Hematopoietic multipotent progenitor cell treated with erythropoietin and hydrocortisone succinate and interleukin-3 and kit ligand, for 6 days (in vitro differentiated cells): ENCODE results near the gene CLEC14A.

ENCODE experiments used
- DNase-seq: peaks from one replicate; pipeline ENCODE4 v3.0.0-alpha.2; 2015

Gene CLEC14A, protein sequence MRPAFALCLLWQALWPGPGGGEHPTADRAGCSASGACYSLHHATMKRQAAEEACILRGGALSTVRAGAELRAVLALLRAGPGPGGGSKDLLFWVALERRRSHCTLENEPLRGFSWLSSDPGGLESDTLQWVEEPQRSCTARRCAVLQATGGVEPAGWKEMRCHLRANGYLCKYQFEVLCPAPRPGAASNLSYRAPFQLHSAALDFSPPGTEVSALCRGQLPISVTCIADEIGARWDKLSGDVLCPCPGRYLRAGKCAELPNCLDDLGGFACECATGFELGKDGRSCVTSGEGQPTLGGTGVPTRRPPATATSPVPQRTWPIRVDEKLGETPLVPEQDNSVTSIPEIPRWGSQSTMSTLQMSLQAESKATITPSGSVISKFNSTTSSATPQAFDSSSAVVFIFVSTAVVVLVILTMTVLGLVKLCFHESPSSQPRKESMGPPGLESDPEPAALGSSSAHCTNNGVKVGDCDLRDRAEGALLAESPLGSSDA

GRCh38 chr14:38255673-38256532 lies at the start of gene CLEC14A:
CLEC14A (minus strand) TSS chr14:38256093; CDS start chr14:38256022, 71 bp downstream.
- DNase-seq, result peak; percentile 2

DNA sequence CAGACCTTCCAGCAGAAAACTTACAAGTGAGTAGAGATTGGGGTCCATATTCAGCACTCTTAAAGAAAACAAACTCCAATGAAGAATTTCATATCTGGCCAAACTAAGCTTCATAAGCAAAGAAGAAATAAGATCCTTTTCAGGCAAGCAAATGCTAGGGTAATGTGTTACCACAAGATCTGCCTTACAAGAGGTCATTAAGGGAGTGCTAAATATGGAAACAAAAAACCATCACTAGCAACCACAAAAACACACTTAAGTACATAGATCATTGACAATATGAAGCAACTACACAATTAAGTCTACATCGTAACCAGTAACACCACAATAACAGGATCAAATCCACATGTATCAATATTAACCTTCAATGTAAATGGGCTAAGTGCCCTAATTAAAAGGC lies 47.1 kb upstream of the CLEC14A start:
- no peak for DNase-seq

GRCh38 chr14:38302034-38302433 lies 46.1 kb upstream of the CLEC14A start:
- DNase-seq, result no peak

DNA sequence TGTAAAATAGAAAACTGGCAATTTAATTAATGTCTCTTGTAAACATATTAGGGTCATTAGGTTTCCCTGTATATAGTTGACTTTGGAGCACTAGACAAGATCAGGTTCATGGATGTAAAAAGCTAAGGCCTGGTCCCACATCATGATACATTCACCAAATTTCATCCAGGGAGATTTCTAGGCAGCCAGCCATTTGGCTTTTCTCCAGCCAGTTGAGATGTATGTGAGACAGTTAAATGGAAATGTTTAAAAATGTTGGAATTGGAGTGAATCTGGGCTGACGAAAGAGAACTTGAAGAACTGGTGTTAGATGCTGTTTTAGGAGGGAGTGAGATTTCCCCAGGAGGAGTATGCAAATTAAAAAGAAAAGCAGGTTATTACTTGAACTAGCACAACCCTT lies 41.8 kb upstream of the CLEC14A start:
- no peak for DNase-seq

GRCh38 chr14:38291681-38292467 lies 36.0 kb upstream of the CLEC14A start:
- no peak for DNase-seq

DNA sequence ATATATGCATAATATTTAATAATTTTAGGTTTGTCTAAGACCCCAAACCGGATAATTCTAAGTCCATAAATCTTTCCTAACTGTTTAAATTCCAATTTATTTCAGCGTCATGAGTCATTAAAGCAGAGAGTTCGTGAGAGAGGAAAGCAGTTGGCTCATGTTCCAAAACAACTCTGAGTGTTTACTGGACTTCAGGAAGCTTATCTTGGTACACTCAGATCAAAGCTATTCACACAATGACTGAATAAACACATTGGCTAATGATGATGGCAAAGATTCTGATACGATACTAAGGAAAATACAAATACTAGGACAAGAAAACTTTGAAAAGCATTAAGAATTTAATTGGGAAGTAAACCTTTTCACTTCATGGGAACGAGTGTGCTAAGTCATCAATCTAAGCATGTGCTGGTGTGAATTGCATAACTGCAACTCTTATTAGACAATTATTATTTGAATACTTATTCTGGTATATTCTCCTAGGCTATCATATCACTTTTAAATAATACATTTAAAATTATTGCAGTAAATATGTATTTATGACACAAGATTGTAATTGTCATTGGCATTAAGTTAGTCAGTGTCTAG lies 34.8 kb upstream of the CLEC14A start:
- no peak for DNase-seq

DNA sequence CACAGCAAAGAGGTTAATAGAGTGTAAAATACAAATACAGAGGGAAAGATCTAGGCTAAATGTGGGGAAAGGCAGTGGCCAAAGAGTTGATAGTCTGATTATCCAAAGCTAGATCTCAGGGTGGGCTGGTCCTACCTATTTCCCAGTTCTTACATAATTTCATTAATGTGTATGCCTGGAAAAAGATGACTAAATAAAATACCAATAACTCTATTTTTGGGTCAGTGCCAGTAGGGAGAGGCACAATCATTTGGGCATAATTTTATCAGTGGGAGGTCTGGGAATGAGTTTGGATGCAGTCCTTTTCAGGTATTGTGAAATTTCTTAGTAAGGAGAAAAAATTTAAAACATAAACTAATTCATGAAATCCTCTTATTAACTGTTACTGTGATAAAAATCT lies 30.6 kb upstream of the CLEC14A start:
- DNase-seq, result no peak

DNA sequence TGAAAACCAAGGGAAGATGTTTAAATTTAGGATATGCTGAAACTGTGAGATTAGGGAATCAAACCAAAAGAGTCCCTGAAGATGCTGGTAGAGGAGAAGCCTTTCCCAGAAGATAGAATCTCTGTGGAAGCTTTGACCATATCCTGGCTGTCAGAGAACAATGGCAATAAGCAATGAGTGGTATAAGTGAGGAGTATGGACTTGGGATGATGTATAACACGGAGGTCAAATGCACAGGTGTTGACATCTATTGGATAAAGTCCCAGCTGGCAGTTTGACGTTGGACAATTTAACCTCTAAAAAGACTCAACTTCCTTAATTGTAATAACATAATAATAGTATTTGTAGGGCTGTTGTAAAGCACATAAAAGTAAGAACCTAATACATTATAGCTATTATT lies 30.1 kb upstream of the CLEC14A start:
- DNase-seq, result no peak

- DNase-seq, result no peak
These were observed 27.0 kb upstream of the CLEC14A start for GRCh38 chr14:38282936-38283335.

DNA sequence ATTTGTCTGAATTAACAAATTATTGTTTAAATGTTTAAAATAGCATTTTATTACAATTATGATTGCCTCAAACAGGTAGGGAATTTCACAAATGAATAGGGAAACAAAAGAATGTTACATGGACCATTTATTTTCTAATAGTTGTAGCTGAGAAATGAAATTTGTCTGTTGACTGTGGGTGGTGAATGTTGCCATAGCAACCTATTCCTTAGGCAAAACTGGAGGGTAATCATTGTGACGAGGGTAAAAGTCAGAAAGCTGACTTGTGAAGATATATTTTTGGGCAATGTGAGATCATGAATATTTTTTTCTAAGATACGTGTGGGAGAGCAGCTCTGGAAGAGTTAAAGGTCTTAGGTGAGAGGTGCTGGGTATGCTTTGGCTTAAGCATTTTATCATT lies 24.2 kb upstream of the CLEC14A start:
- no peak for DNase-seq

GRCh38 chr14:38279572-38279971 lies 23.7 kb upstream of the CLEC14A start:
- no peak for DNase-seq

DNA sequence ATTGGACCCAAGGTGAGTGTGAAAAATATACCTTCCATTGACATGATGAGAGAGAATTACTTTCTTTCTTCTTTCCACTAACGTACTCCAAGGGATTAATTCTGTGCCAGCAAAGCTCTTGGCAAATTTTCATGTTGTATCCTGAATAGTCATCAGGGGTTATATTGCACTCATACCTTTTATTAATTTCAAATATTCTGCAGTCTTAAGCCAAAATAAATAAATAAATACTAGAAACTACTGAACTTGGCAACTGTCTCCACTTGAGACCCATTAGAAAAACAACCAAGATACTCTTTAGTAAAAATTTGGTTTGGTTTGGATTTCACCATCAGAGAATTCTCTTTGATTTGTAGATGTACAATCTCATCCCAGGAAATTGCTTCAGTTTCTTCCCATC lies 22.1 kb upstream of the CLEC14A start:
- no peak for DNase-seq

DNA sequence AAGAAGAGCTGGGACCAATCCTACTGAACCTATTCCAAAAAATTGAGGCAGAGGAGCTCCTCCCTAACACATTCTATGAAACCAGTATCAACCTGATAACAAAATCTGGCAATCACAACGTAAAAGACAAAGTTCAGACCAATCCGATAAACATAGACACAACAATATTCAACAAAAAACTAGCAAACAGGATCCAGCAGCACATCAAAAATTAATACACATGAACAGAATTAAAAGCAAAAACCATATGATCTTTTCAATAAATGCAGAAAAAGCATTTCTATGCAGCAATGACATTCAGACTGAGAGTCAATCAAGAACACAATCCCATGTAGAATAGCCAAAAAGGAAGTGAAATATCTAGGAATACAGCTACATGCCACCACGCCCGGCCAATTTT lies 7.0 kb upstream of the CLEC14A start:
- DNase-seq, result no peak

DNA sequence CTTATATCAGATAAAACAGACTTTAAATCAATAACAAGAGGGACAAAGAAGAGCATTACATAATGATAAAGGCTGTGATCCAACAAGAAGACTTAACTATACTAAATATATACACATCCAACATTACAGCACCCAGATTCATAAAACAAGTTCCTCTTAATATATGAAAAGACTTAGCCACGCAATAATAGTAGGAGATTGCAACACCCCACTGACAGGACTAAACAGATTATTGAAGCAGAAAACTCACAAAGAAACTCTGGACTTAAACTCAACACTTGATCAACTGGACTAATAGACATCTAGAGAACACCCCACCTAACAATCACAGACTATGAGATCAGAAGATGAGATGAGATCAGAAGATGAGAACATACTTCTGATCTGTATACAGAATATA lies 5.7 kb upstream of the CLEC14A start:
- DNase-seq, result peak; percentile 15

DNA sequence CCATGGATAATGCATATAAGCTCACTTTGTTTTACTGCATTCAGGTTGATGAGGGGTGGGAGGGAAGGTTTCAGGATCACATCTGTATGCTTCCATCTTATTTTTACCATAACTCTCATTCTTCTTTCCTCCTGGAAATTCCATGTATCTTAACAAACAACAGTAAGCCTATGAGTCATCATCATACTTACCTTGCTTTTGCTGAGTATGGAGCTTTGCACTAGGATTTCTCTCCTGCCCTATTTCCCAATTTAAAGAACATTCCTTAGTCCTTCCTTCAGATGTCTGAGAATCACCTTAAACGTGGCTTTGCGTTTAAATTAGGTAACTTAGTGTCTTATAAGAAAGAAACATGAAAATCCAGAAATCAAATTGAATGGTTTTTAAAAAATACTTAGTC lies 1.6 kb upstream of the CLEC14A start:
- DNase-seq, result no peak

- DNase-seq, result peak; percentile 40
These were observed 594 bp upstream of the CLEC14A start for GRCh38 chr14:38256533-38256840.

GRCh38 chr14:38255408-38255672 lies 553 bp downstream of the CLEC14A start:
- DNase-seq, result no peak

DNA sequence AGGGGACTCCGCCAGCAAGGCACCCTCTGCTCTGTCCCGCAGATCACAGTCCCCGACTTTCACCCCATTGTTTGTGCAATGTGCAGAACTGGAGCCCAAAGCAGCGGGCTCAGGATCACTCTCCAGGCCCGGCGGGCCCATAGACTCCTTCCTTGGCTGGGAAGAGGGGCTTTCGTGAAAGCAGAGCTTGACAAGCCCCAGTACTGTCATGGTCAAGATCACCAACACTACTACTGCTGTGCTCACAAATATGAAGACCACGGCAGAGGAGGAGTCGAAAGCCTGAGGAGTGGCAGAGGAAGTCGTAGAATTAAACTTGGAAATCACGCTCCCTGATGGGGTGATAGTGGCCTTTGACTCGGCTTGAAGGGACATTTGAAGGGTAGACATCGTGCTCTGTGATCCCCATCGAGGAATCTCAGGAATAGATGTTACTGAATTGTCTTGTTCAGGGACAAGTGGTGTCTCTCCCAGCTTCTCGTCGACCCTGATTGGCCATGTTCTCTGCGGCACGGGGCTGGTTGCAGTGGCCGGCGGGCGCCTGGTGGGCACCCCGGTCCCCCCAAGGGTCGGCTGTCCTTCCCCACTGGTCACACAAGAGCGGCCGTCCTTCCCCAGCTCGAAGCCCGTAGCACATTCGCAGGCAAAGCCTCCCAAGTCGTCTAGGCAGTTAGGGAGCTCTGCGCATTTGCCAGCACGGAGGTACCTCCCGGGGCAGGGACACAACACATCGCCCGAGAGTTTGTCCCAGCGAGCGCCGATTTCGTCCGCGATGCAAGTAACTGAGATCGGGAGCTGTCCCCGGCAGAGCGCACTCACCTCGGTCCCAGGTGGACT lies 1.1 kb downstream of the CLEC14A start:
- peak; percentile 2 for DNase-seq

- no peak for DNase-seq
These were observed 2.2 kb downstream of the CLEC14A start for GRCh38 chr14:38253676-38254075.

DNA sequence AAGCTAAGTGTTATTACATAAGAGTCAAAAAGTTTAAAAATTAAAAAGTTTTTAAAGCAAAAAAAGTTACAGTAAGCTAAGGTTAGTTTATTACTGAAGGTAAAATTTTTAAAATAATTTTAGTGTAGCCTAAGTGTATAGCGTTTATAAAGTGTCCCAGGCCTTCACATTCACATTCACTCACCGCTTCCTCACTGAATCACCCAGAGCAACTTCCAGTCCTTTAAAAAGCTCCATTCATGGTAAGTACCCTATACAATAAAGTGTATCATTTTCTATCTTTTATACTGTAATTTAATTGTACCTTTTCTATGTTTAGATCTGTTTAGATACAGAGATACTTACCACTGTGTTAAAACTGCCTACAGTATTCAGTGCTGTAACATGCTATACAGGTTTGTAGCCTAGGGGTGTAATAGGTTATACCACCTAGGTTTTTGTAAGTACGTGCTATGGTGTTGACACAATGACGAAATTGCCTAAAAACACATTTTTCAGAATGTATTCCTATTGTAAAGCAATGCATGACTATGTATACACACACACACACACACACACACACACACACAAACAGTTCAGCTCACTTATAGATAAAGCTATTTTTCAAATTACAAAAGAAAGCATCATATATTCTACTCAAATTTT lies 3.7 kb downstream of the CLEC14A start:
- no peak for DNase-seq

GRCh38 chr14:38250331-38250730 lies 5.6 kb downstream of the CLEC14A start:
- DNase-seq, result no peak
